IPS-15b (cell line): ENCODE results near the gene LPAR6.
"Not testable (repeated sequence)": the region's sequence is repeated elsewhere in the genome, so short reads cannot be mapped to it uniquely, and the experiment has no call there.

ENCODE experiments used
- H3K27me3 ChIP-seq: one replicate; pipeline ENCODE4 v1.6.1; 2013; ENCODE audit warnings: low read length; ENCODE audit not compliant: control insufficient read depth, insufficient read depth
- H3K36me3 ChIP-seq: one replicate; pipeline ENCODE4 v1.6.1; 2013; ENCODE audit warnings: low read length; ENCODE audit not compliant: control insufficient read depth, insufficient read depth
- H3K4me1 ChIP-seq: one replicate; pipeline ENCODE4 v1.6.1; 2013; ENCODE audit warnings: mild to moderate bottlenecking, low read length; ENCODE audit not compliant: control insufficient read depth, insufficient read depth
- H3K4me3 ChIP-seq: one replicate; pipeline ENCODE4 v1.5.1; 2013; ENCODE audit warnings: low read depth, low read length
- H3K9ac ChIP-seq: one replicate; pipeline ENCODE4 v1.6.1; 2013; ENCODE audit warnings: low read depth, mild to moderate bottlenecking, low read length
- H3K9me3 ChIP-seq: one replicate; pipeline ENCODE4 v1.6.1; 2013; ENCODE audit warnings: mild to moderate bottlenecking, low read length; ENCODE audit not compliant: control insufficient read depth, insufficient read depth

Gene LPAR6

GRCh38 chr13:48434200-48434599 lies 21.3 kb upstream of the LPAR6 start:
- Histone ChIP-seq H3K4me1 (no peaks in the 10 kb centered on the region), H3K27me3 (no peaks in the 10 kb centered on the region), H3K9ac (no peak overlapping the region), H3K4me3 (no peak overlapping the region), H3K36me3 (no peaks in the 10 kb centered on the region), H3K9me3 (no peaks in the 10 kb centered on the region)

DNA sequence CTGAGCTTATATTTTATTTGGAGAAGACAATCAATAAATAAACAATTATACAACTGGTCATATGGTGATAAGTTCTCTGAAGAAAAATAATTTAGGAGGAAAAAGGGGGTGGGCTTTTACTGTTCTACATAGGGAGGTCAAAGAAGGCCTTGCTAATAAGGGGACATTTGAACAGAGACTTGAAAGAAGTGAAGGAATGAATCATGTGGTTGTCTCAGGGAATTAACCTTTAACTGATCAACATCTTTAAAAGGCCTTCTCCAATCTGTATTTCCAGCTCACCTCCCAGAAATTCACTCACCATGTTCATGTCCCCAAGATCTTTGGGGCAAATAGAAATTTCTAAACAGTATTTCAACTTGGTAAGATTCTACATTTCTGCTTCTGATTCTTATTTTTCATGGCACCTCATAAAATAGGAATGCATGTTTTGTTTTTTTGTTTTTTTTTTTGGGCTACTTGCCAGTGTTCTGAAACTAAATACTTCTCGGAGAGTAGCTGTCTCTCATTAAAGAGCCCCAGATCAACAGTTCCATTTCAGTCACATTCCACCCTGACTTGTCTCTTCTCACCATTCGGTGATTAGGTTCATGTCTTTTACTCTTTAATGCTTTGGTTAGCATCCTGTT lies 19.2 kb upstream of the LPAR6 start:
- Histone ChIP-seq H3K4me1 (no peaks in the 10 kb centered on the region), H3K36me3 (no peaks in the 10 kb centered on the region), H3K27me3 (no peaks in the 10 kb centered on the region), H3K9me3 (no peaks in the 10 kb centered on the region), H3K9ac (no peak overlapping the region), H3K4me3 (no peak overlapping the region)

- H3K4me1 ChIP-seq, result no peaks in the 10 kb centered on the region
- no peak overlapping the region for H3K9ac ChIP-seq
- no peaks in the 10 kb centered on the region for H3K36me3 ChIP-seq
- no peaks in the 10 kb centered on the region for H3K27me3 ChIP-seq
- no peaks in the 10 kb centered on the region for H3K9me3 ChIP-seq
- H3K4me3 ChIP-seq, result no peak overlapping the region
These were observed 18.5 kb upstream of the LPAR6 start for GRCh38 chr13:48431431-48431830.

DNA sequence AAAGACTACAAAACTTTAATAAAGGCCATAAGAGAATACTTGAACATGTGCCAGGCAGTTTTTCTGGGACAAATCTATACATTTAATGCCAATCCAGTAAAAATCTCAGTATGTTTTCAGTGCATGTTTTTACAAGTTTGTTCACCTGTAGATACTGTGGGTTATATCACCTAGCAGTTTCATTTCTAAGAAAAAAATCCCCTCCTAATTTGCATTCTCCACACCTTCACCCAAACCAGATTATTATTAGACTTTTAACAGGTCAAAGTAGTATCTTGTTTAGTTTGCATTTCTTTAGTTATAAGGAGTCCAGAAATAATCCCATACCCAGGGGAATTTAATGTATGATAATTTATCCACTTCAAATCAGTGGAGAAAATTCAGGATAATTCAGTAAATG lies 17.0 kb upstream of the LPAR6 start:
- Histone ChIP-seq H3K9me3 (no peaks in the 10 kb centered on the region), H3K4me1 (no peaks in the 10 kb centered on the region), H3K9ac (no peak overlapping the region), H3K27me3 (no peaks in the 10 kb centered on the region), H3K4me3 (no peak overlapping the region), H3K36me3 (no peaks in the 10 kb centered on the region)

DNA sequence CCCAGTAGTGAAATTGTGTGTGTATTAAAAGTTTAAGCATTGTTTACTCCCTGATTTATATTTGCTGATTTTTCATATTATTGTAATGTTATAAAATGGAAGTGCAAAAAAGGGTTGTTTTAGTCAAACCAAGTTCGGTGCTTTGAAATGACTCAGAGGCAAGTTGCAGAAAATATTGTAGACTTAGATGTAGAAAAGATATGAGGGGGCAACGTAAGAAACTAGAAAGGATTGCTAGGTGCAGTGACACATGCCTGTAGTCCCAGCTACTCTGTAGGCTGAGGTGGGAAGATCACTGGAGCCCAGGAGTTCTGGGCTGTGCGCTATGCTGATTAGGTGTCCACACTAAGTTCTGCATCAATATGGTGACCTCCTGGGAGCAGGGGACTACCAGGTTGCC lies 16.1 kb upstream of the LPAR6 start:
- Histone ChIP-seq H3K27me3 (no peaks in the 10 kb centered on the region), H3K4me1 (no peaks in the 10 kb centered on the region), H3K9me3 (no peaks in the 10 kb centered on the region), H3K4me3 (no peak overlapping the region), H3K9ac (no peak overlapping the region), H3K36me3 (no peaks in the 10 kb centered on the region)

DNA sequence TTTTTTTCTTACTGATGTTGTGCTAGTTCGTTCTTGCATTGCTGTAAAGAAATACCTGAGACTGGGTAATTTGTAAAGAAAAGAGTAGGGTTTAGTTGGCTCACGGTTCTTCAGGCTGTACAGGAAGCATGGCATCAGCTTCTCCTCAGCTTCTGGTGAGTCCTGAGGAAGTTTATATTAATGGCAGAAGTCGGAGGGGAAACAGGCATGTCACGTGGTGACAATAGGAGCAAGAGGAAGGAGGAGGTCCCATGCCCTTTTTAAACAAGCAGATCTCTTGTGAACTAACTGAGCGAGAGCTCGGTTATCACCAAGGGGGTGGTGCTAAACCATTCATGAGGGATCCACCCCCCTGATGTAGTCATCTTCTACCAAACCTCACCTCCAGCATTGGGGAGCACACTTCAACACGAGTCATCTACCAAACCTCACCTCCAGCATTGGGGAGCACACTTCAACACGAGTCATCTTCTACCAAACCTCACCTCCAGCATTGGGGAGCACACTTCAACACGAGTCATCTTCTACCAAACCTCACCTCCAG lies 13.9 kb upstream of the LPAR6 start:
- not testable (repeated sequence) for H3K27me3 ChIP-seq, H3K9me3 ChIP-seq, H3K4me3 ChIP-seq, H3K9ac ChIP-seq, H3K4me1 ChIP-seq, H3K36me3 ChIP-seq

GRCh38 chr13:48426052-48426451 lies 13.1 kb upstream of the LPAR6 start:
- H3K4me3 ChIP-seq, result no peak overlapping the region

GRCh38 chr13:48424212-48424611 lies 11.3 kb upstream of the LPAR6 start:
- H3K4me3 ChIP-seq, result no peak overlapping the region
- H3K36me3 ChIP-seq, result no peaks in the 10 kb centered on the region
- H3K9ac ChIP-seq, result no peak overlapping the region
- H3K9me3 ChIP-seq, result no peaks in the 10 kb centered on the region
- H3K27me3 ChIP-seq, result no peaks in the 10 kb centered on the region
- no peaks in the 10 kb centered on the region for H3K4me1 ChIP-seq

More at GRCh38 chr13:48426052-48426451, 13.1 kb upstream of the LPAR6 start:
- Histone ChIP-seq H3K4me1 (no peaks in the 10 kb centered on the region), H3K9me3 (no peaks in the 10 kb centered on the region), H3K36me3 (no peaks in the 10 kb centered on the region), H3K9ac (no peak overlapping the region), H3K27me3 (no peaks in the 10 kb centered on the region)

DNA sequence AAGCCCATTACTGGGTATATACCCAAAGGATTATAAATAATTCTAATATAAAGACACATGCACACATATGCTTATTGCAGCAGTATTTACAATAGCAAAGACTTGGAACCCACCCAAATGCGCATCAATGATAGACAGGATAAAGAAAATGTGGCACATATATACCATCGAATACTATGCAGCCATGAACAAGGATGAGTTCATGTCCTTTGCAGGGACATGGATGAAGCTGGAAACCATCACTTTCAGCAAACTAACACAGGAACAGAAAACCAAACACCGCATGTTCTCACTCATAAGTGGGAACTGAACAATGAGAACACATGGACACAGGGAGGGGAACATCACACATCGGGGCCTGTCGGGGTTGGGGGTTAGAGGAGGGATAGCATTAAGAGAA lies 9.1 kb upstream of the LPAR6 start:
- H3K4me1 ChIP-seq, H3K4me3 ChIP-seq, H3K36me3 ChIP-seq, H3K9me3 ChIP-seq, H3K27me3 ChIP-seq, H3K9ac ChIP-seq: not testable (repeated sequence)

DNA sequence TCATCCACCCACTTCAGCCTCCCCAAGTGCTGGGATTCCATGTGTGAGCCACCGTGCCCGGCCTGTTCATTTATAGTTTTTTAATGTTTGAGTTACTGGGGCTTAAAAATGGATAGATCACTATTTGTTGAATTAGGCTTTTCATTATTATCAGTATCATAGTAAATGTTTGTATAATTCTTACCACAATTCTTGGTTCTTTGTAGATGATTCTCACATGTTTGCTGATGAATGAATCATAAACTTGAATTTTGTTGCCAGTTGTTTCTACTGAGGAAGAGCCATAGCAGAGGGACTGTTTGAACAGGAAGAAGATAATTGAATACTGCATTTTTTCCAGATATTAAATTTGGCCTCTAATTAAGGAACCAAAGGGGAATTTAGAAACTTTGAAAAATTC lies 2.6 kb upstream of the LPAR6 start:
- Histone ChIP-seq H3K9ac (no peak overlapping the region), H3K27me3 (no peaks in the 10 kb centered on the region), H3K36me3 (peaks cover 2% of the 10 kb centered on the region), H3K4me3 (no peak overlapping the region), H3K9me3 (no peaks in the 10 kb centered on the region), H3K4me1 (peaks cover 5% of the 10 kb centered on the region)

GRCh38 chr13:48414501-48414900 lies 1.6 kb upstream of the LPAR6 start:
- no peak overlapping the region for H3K9ac ChIP-seq
- H3K4me3 ChIP-seq, result no peak overlapping the region
- peaks cover 5% of the 10 kb centered on the region for H3K4me1 ChIP-seq
- no peaks in the 10 kb centered on the region for H3K9me3 ChIP-seq
- peaks cover 2% of the 10 kb centered on the region for H3K36me3 ChIP-seq
- no peaks in the 10 kb centered on the region for H3K27me3 ChIP-seq

GRCh38 chr13:48411841-48412531 lies 927 bp downstream of the LPAR6 start:
- H3K4me3 ChIP-seq, result peak overlapping the region; percentile 37
- H3K9ac ChIP-seq, result peak overlapping the region; percentile 1
- peaks cover 2% of the 10 kb centered on the region for H3K36me3 ChIP-seq
- H3K27me3 ChIP-seq, result no peaks in the 10 kb centered on the region
- peaks cover 5% of the 10 kb centered on the region for H3K4me1 ChIP-seq
- H3K9me3 ChIP-seq, result no peaks in the 10 kb centered on the region
